HT1080 (cell line): ENCODE measurements around the gene C10orf105. TPM values are rescaled to one million over a fixed set of nuclear protein-coding genes. Genes with fewer than 3 reads are reported as not detected.

Source experiments
- DNase-seq: peaks from one replicate; pipeline ENCODE4 v3.0.0-alpha.2; 2015; ENCODE audit warnings: low read depth
- total RNA-seq: library from RNA; depleted of rRNA; stranded (reverse); fragments of >200 nt; shearing (Covaris generic); gene quantifications from 2 replicates; pipeline ENCODE4 v1.2.3, GENCODE V29; 2014

Gene C10orf105
- total RNA-seq, 1 experiment from 2014 or later, result not detected

DNA sequence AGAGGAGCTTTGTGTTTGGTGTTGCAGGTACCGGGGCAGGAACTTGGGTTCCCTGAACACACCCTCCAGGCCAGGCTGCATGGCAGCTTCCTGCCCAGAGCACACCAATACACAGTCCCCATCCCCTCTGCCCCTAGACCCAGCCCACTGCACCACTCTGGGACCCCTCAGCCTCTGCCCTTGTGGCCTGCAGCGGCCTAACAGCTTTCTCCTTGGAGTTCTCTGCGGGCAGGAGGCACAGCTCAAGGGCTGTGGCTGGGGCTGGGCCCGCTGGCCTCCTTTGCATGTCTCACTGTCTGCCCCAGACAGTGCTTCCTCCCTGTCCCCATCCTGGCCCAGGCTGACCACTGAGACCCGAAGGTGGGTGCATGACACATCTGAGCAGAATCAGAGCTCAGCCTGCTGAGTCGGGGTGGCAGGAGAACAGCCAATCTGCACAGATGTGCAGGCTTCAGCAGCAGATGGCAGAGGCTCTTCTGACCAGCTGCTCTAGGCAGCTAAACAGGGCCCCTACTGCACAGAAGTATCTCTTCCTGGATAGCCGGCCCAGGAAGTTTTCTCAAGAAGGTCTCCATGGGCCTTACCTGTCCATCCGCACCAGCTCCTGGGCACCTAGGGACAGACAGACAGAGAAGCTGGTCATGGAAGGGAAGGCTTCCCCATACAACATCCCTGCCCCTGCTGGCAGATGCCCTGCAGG lies 33.0 kb upstream of the C10orf105 start:
- DNase-seq, result no peak

DNA sequence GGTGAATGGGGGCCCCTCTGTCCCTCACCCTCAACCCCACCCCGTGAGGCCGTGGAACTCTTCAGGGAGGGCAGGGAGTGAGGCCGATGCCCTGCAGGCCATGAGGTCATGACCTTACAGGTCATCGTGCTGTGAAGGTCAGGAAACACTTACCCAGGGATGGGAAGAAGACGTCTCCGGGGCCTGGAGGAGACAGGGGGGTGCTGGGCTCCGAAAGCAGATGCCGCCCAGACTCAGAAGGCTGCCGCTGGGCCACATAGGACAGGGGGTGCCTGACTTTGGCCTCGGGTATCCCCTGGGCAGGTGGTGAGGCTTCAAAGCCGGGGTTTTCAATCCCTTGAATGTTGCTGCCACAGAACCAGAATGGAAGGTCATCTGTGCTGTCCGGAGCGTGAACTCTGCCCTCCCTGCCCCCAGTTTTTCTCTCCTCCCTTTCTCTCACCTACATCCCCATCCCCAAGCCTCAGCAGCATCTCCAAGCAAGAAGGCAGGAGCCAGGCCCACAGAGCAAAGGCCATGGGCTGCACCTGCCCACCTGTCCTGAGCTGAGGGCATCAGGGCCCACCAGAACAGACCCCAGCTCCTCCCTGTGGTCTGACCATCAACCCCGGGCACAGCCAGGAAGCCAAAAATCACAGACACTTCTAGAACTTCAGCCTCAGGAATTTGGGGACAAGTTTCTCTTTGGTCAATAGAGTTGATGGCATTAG lies 32.1 kb upstream of the C10orf105 start:
- no peak for DNase-seq

DNA sequence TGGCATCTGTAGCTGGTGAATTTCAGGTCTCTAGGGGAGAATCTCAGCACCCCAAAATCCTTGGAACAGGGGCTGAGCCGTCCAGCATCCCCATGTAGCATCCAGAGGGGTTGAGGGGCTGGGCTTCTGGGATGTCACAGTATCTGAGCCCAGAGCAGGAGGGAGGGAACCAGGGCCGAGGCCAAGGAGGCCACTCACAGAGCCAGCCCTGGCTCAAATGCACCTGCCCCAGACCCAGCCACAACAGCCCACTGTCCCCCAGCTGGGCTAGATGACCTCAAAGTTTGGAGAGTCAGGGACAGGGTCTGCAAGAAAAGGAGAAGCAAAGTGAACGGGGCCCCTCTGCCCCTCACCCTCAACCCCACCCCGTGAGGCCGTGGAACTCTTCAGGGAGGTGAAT lies 31.4 kb upstream of the C10orf105 start:
- no peak for DNase-seq

DNA sequence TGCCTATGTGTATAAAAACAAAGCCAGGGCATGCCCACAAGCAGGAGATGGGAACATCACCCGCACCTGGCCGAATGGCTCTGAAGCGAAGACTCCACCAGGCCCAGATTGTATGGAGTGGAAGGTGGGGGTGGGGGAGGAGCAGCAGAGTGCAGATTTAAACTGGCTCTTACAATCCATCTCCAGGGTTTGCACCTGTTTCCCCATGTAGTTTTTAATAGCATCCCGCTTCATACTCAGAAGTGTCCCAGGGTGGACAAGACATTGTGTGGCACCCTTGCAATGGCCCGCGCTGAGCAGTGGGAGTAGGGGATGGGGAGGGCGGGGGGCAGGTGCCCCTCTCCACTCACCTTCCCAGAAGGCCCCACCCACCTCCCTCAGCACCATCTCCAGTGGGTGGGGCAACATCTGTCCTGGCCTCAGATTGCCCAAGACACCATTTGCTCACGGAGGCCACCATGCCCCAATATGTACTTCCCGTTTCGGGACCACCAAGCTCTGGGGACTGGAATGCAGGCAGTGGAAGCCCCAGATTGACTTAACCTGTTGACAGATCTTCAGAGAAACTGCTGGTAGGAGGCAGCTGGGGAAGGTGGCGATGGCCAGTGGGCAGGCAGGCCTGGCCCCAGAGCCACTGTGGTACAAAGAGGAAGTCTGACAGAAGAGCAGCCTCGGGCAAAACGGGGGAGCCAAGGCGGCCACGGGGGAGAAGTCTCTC lies 30.7 kb upstream of the C10orf105 start:
- DNase-seq, result no peak

DNA sequence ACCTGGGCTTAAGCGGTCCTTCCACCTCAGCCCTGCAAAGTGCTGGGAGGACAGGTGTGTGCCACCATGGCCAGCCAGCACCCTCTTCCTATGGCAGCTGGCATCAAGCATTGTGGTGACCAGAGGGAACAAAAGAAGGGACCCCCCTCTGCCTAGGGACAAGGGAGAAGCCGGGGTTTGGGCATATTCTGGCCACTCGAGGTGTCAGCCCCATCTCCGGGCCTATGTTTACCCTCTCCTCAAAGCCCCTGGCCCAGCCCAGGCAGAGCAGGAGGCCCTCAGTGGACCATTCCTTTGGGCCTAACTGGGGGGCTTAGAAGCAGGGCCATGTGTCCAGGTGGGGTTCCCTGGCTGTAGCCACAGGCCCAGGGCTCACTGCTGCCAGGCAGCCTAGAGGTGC lies 29.8 kb upstream of the C10orf105 start:
- DNase-seq, result no peak

DNA sequence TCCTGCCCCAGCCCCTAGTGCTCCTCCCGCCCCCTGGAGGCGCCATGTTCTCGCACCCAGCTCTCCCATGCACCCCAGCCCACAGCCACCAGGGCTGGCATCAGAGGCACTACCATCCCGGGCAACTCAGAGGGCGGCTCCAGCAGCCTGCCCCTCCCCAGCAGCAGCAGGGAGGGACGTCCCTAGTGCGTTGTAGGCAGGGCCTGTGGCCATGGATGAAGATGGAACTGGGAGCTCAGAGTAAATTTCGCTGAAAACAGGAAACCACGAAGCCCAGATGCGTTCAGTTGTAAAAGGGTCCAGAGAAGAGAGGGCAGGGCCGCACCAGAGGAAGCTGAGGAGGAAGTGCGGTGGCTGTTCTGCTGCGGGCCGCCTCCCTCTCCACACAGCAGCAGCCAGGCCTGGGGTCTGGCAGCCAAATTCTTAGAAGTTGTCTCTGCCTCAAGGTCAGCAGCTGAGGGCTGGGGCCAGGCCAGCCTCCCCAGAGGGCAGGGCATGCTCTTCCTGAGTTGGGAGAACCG lies 29.2 kb upstream of the C10orf105 start:
- DNase-seq, result peak; percentile 15

DNA sequence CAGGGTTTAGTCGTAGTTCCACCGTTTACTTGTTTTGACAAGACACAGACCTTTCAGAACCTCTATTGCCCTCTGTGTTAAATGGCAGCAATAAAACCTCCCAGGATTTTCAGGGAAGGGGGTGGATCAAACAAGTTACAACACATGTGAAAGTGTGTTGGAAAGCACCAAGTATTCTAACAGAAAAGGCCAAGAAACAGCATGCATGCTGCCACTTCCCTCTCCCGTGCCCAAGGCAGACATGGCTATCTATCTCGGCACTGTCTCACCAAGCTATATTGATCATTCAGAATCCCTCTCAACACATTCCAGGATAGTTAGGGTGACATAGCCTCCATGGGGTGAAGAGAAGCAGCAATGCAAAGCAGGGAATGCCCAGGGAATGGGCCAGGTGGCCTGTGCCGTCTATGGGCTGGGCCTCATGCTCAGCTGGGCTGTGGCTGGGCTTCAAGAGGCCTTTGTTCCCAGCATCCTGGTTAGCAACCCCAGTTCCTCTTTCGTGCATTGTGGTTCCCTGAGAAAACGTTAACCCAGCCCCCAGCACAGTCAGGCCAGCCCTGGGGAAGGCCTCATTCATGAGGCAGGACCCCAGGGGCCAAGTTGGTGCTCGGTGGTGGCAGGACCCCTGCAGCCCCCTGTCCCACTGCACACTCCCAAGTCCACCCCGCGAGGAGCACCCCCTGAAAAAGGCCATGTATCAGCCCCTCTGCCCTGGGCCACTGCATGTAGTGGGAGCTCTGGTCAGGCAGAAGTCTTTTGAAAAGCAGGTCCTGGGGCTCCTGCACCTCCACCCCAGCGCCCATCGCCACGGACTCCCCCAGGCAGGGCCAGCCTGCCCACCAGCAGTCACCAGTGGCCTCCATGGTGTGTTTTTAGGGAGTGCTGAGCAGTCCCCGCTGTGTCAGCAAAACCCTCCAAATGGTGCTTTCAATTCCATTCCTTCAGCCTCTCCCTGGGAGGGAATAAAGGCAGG lies 28.3 kb upstream of the C10orf105 start:
- DNase-seq, result no peak

DNA sequence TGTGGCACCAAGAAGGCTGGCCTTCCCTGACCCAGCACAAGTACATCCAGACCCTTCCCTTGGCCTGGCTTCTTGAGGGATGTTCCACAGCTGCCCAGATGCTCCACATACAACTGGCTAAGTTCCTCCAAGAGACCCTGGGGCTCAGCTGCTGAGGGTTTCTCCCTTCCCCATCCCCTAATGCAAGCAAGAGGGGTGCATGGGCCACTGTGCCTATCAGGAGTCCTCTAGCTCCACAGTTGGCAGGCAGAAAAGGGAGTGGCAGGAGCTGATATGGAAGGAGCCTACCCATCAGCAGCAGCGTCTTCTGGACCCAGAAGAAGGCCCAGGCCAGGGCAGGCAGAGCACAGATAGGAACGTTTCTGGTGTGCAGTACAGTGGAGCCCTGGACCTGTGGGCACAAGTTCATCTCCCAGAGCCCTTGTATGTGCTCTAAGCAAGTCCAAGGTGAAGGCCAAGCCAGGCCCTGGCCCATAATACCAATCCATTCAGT lies 27.5 kb upstream of the C10orf105 start:
- DNase-seq, result no peak

DNA sequence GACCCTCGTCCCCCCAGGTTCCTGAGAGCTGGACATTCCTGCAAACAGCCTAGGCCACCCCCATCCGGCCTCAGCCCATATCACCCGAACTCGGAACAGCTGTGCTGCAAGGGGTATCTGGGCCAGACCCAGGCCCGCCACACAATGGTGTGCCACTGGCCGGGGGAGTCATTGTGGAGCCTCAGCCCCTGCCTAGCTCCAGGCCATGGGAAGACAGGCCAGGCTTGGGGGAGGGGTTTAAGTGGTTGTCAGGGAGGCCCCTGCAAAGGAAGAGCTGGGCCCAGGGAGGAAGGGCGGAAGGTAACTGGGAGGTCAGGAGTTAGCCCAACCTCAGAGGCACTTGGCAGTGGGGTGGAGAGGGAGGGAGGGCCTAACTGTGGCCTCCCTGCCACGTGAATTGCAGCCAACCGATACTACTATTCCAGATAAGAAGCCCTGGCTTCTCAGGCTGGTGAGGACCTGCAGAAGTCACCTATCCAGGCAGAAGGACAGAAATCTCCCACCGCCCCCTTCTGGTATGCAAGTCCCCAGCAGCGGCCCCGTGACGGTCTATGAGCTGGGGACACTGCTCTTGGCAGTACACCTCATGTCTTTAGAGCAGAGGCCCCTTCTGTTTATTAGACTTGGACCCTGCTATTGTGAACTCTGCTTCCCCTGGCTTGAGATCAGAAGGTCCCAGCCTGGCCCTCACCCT lies 26.9 kb upstream of the C10orf105 start:
- no peak for DNase-seq

DNA sequence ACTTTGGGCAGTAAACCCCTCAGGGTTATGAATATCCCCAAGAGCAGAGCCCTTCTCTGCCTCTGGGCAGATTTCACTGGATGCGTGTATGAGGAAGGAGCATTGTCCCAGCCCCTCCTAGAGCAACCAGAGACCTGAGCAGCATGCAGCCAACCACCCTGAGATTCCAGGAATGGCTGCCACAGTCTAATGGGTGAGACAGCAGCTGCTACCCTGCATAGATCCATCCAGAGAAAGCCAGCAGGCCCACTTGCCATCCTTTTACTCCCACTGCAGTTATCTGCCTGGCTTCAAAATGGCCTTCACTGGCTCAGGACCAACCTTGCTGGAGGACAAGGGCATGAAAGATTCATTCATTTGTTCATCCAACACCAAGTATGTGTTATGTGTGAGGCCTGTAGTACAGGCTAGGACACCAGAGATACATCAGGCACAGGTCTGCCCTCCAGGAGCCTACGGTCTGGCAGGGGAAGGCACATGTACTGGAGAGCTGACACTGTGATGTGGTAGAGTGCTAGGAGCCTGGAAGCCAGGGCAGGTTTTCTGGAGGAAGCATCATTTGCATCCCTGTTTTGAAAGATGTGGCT lies 26.2 kb upstream of the C10orf105 start:
- DNase-seq, result no peak

DNA sequence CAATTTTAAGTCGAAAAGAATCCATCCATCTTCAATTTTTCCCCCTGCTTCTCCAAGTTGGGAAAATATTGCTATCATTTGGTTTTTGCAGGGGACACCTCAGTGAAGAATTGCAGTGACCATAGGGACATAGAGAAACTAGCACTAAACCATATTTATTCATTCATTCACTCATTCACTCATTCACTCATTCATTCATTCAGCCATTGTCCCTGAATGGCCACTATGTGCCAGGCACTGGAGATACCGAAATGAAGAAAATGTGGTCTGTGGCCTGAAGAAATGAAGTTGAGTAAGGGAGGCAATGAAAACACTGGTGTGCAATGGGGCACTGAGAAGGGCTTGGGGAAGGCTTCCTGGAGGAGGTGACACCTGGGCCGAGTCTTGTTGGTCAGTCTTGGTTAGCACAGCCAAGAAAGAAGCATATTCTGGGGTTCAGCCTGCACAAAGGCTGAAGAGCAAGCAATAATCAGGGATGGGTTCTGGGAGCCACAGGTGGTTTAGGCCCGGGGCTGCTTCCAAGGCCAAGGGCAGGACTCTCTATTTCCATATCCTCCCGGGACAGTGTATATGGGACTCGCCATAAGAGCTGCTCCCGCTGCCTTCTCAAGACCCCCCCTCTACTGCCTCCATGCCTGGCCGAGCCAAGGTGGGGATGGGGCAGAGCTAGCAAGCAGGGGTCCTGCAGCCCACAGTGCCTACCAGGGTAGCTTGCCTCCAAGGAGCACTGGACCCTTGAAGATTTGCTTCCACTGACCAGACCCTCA lies 25.5 kb upstream of the C10orf105 start:
- DNase-seq, result no peak

DNA sequence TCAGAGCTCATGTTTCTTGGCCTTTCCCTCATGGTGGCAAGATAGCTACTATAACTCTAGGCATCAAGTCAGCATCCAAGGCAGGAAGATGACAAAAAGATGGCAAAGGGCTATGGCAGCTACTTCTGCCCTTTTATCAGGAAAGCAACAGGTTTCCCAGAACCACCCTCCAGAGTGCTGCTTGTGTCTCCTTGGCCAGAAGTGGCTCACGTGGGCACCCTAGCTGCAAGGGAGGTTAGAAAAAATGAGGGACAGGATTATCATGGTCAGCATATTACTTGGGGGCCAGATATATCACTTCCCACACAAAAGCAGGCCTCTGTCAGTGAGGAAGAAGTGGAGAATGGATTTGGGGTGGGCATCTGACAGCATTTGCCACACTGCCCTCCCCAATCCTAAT lies 24.3 kb upstream of the C10orf105 start:
- no peak for DNase-seq

DNA sequence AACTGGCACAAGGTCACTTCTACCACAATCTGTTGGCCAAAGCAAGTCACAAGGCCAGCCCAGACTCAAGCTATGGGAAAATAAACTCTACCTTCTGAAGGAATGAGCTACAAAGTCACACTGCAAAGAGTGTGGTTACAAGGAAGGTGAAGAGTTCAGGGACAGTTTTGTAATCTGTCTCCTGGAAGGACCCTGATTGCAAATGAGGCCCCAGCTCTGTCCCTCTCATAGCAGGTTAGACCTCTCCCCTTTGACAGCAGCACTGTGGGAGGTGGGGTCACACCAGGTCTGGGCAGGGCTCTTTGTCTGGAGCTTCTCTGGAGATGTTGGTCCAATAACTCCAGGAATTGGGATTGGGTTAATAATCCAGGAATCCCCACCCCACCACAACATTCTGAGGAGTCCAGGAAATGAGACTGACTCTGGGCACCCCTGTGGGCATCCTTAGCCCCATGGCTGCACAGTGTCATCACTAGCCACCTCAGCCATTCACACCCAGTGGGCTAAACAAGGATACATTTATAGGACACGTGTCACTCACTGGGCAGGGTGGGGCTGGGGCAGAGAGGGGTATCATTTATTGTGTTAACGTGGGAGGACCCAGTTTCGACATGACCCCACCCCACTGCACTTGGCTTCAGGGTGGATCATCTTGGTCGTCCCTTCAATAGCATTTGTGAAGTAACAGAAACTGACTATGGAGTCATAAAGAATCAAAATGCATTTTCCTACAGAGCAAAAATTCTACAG lies 23.7 kb upstream of the C10orf105 start:
- DNase-seq, result no peak

DNA sequence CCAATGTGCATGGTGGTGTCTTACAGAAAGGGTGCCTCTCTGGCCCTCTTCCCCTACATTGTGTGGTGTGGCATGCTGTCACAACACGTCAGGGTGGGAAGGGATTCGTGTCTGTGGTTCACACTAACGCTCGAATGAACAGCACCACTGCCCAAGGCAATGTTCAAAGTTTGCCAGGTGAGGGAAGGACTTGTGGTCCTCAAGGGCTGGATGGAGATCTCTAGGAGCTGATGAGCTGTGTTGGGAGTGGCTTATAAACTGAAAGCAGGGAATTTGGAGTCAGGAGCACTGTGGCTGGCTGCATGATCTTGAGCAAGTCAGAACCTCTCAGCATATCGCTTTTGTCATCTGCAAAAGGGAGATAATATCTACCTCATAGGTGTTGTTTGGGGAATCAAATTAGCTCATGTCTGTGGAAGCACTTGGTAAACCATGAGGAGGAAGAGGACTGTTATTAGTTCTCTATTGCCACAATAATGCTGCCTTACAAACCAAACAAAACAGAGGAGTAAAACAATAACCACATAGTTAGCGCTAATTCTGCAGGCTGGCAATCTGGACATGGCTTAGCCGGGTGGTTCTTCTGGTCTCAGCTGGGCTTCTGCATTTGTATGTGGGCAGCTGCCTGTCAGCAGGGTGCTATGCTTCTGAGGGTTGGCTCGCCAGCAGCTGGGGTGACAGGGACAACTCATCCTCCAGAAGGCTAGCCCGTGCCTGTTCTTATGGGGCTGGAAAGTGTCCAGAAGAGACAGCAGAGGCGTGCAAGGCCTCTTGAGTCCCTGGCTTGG lies 22.9 kb upstream of the C10orf105 start:
- no peak for DNase-seq

DNA sequence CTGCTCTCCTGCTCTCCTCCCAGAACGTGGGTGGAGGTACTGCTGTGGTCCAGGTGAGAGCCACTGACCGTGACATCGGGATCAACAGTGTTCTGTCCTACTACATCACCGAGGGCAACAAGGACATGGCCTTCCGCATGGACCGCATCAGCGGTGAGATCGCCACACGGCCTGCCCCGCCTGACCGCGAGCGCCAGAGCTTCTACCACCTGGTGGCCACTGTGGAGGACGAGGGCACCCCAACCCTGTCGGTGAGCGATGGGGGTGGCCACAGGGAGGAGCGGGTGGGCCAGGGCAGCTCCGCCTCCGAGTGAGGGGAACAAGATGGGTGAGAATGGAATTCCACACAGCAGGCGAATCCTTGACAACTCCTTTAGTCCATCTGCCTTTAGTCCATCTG lies 22.1 kb upstream of the C10orf105 start:
- DNase-seq, result no peak

DNA sequence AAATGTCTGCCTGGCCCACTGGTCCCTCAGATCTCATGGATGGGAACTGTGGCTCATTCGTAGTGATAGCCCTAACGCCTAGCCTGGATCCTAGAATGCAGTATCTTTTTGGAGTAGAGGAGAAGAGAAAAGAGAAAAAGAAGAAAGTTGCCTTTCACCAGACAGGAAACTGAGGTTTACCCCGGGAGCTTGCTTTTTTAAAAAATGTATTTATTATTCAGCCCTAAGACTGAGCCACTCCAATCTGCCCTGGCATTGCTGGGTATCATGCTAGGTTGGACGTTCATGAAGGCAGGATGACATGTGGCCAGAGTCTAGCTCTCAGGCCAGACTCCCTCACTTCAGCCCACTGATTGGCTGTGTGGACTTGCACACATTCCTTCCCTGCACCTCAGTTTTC lies 21.5 kb upstream of the C10orf105 start:
- no peak for DNase-seq

DNA sequence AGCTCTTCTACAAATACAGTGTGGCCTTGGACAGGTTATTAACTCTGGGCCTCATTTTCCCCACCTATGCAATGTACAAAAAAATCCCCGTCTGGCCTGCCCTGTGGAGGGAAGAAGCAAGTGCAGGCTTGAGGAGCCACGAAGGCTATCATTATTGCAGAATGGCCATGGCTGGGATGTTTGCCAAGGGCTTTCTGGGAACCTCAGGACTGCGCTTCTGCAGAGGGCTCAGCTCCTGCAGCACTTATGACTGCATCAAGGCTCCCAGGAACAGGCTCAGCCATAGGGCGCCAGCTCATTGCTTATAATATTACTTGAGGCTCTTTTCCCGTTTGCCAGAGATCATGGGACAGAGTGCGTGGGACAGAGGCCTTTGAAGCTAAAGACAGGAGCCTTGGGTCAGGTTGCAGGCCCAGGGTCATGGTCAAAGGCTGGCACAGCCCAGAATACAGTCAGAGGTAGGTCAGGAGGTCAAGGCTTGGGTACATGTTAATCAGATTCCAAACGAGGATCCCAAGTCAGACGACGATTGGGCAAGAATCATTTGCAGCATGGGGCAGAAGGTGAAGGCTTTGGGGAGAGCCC lies 20.6 kb upstream of the C10orf105 start:
- DNase-seq, result no peak
